GM18526 (cell line): Measurements from ENCODE around the gene LHFPL2.

ENCODE experiments used
- POLR2A ChIP-seq: IDR thresholded peaks from 3 replicates; pipeline ENCODE4 v1.6.1; 2011; ENCODE audit not compliant: insufficient read length; ENCODE audit errors: extremely low read depth

Gene LHFPL2

DNA sequence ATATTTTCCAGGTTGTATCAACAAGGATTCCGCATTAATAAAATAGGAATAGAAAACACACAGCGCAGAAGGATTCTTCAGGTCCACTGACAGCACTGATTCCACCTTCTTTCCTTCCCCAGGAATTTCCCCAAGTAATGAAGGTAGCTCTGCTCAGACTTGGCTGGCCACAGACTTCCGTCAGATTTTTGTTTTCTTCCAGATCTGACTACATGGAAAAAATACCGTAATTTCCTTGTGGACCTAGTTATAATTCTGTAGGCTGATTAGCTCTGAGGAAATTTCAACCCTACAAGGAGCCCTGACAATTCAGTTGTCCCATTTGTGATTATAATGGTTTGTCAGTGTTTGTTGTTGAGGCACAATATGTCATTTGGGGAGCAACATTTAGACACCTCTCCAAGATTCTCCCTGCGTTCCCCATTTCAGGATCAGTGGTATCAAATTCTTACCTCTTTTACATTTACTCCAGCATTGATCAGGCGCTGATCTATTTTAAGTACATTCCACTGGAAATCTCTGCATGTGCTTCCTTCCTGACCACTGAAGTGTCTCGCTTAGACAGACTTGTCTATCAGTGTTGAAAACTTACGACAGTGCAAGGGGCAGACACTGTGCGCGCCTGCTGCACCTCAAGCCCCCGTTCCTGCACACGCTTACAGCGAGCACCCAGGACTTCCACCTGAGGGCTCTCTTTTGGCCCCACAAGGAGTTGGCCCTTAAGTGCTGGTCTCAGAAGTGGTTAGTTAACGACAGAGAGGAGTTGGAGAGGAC is 94.8 kb downstream of the LHFPL2 start:
- TF ChIP-seq POLR2A = no peak

DNA sequence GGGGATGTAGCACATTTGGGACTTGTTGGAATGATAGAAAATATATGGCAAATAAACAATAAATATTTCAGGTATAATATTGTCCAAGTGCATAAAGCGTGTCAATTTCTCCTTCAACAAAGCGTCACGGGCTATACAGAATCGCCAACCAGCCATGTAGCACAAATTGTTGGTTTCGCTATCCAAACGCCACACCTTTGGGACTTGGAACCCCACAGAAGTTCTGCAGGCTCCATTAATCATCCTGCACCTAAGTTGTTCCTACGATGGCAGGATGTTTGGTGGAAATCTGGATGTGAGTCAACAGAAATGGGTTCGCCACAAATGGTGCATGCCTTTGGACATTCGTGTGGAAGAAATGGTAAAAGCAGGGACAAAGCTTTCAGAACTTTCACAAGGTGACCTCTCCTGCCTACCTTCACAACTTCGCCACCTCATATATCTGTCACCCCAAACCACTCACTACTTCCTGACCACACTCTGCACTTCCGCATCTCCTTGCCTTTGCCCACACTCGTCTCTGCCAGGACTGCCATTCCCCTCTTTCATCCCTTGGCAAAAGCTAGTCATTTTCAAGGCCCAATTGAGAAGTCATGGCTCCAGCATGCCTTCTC is 95.7 kb downstream of the LHFPL2 start:
- TF ChIP-seq POLR2A = no peak

DNA sequence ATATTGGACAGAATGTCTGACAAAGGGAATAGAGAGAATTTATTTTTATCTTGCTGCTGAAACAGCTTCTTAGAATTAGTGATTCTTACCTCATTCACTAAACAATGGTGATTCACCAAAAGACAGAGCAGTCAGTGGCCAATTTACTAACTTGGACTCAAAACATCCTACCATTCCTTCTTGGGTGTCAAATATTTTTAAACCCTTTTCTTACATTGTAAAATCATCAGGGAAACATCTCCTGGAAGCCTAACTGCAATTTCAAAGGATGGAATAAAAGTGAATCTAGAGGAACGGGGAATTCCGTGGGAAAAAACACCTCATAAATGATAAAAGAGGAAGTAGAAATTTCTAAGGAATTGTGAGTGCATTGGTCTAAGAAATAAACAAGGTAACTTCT is 97.7 kb downstream of the LHFPL2 start:
- no peak for TF ChIP-seq POLR2A

DNA sequence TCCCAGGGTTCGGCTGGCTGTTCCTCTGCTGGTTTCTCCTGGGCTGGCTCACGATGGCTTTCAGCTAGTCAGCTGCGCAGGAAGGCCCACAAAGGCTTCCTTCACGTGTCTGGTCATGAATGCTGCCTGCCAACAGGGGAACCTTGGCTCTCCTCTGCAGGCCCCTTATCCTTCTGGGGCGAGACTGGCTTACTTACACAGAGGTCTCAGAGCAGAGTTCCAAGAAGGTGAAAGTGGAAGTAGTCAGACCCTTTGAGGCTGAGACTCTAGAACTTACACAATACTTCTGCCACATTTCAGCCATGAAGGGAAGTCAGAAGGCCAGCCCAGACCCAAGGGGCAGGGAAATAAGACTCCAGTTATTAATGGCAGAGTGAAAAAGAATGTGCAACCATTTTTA is 99.5 kb downstream of the LHFPL2 start:
- TF ChIP-seq POLR2A = no peak

DNA sequence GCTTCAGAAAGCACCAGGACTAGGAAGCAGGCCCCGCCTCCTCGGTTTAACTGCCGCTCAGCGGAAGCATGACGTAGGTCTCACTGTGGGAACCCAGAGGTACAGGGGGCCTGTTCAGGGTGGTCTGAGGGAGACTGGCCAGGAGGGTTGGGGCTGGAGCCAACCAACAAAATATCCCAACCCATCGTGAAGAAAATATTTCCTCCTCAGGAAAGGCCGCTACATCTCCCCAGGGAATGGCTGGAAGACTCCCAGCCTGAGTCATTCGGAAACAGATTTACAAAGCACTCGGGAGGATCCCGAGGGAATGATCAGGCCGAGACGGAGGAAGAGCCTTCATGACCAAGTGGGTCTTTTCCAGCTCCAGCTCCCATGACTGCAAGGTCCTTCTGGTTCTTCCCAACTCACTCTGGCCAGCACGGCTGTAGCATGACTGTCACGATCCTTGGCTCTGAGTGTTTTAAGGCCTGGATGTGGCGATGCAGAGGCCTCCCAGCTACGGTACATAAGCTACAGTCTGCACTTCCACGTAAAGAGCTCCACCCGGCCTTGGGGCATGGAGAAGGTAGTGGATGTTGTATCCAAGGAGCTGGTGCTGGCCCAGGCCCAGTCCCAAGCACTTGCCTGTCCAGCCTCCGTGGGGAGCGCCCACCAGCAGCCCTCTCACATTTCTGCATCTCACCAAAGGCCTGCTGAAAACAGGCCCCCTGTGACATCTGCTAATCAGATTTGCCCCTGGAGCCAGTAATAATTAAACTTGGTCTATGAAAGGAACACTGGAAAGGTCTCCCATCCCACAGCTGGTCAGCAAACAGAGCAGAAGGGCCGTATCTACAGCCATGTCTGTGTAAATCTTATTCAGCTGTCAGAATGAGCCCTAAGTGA is 100.6 kb downstream of the LHFPL2 start:
- TF ChIP-seq POLR2A = no peak

DNA sequence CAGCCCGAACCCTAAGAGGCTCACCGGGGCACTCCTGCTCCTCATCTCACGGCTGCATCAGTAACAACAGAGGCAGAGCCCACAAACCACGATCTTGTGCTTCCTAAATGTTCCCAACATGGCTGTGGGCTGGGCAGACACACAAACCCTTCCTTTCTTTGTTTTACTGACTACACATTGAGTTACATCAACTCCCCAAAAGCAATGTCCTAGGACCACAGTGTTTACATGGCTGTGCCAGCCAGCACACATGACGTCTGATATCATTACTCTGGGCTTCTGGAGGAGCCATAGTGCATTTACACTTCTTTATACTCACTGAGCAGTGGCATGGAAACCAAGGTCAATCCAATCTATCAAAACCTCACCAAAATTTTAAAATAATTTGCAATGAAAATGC is 101.4 kb downstream of the LHFPL2 start:
- no peak for TF ChIP-seq POLR2A

DNA sequence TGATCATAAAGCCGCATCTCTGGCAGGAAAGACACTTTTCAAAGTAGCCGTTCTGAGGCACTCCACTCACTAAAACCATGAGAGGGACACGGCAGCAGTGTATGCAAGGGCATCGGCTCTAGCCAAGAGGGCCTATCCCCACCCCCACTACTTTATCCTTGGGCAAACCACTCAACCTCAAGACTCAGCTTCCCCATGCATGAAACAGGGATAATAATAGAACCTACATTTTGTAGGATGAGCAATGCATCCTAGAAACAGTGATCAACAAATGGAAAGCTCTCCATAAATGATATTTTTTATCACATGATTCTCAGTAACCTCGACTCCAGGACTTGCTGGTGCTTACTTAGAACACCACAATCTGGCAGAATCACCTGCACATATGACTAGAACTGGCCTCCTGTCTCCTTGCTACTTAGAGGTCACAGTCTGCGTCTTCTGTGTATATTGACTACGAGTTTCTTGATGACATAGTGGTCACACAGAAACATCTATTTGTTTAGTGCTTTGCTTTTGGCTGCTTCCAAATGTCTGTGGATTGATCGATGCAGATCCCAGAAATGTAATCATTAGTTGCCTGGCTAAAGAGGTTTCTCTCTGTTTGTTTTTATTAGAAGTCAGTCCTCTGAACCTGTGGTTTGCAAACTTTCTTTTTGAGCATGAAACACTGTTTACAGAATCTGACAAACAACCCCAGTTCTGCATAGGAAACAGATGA is 102.1 kb downstream of the LHFPL2 start:
- no peak for TF ChIP-seq POLR2A

DNA sequence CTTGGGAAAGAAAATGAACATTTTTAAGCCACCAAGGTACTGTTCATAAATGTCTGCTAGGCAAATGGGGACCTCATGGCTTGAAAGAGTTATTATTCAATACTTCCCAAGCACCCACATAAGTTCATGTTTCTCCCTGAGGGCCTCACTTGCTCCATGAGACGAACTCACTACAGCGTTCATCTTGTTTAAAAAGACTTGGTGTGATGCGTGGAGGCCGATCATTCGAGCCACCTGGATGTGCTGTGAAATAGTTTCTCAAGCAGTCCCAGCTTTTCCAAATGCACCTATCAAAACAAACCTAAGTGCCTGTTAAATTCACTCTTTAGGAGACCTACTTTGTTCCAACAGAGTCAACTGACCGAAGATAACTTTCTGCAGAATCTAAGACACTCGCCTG is 103.2 kb downstream of the LHFPL2 start:
- TF ChIP-seq POLR2A = no peak

DNA sequence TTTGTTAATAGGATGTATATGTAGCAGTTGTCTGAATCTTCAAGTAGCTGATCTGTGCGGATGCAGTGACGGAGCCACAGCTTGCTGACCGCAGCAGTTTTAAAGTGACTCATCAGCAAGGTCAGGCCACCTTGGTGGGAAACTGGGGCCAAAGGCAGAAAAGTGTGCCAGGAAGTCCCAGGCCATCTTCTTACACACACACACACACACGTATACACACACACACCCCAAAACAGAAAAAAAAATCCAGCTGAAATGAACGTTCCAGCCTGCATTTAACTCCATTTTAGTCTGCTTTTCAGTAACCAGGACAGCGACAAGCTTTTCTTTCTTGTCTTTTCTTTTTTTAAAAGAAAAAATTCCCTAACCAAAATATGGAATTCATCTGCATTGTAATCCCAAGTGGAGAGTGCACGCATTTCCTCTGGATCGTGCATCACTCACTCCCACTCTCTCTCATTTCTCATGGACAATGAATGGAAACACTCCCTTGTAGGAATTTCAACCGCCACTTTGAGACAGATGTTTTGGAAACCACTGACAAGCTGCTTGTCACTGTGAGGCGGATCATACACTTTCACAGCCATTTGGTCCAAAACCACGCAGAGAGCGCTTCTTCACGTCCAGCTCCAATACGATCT is 103.9 kb downstream of the LHFPL2 start:
- TF ChIP-seq POLR2A = no peak

DNA sequence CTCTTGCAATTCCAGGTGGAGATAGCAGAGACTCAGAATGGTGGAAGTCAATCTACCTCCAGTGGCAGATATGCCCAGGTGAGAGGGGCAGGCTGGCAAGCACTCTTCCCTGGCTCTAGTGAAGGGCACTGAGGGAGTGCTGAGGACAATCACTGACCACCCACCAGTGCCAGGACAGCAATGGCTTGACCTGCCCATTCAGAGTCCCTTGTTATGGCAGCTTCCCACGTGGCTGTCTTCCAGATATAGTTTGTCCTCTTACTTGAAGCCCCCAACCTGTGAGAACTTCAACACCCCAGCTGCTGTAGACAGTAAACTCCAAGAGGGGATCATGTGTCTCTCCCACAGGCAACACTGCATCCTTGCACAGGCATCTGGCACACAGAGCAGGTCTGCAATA is 104.7 kb downstream of the LHFPL2 start:
- TF ChIP-seq POLR2A = no peak

DNA sequence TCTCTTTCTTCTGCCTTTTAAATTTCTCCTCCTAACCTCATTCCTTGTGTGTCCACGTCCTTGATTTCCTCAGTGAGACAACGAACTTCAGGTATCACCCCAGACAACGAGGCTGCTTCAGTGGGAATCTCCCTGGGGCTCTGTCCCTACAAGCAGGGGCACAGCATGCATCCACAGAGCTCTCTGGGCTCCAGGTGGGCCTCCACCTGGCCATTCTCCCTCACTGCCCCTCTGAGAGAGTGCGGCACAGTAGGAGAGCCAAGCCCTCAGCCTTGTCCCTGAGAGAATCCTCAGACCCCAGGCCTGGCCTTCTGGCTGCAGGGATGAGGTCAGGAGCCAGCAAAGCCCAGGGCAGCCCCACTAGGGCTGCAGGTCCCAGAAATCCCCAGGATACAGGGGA is 105.3 kb downstream of the LHFPL2 start:
- TF ChIP-seq POLR2A = no peak

DNA sequence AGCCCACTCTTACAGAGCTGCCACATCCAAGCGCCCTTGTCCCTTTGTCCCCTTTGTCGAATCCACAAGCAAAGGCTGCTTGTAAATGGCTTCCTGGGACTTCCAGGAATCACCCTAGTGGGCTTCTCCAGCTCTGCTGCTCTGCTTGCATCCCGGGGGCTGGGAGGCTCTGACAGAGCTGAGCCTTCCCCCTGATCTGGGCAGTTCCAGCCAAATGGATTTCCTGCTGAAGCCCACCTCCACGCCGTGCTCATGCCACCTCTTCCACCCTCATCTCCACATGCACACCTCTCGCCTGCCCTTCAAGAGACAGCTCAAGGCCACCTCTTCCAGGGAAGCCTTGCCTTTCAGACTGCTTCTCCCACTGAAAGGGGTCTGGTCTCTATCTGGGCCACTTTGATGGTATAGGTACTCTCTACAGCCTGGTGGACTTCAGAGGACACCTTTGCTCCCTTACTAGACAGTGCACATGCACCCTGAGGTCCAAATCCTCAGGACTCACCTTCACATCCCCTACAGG is 106.2 kb downstream of the LHFPL2 start:
- no peak for TF ChIP-seq POLR2A

DNA sequence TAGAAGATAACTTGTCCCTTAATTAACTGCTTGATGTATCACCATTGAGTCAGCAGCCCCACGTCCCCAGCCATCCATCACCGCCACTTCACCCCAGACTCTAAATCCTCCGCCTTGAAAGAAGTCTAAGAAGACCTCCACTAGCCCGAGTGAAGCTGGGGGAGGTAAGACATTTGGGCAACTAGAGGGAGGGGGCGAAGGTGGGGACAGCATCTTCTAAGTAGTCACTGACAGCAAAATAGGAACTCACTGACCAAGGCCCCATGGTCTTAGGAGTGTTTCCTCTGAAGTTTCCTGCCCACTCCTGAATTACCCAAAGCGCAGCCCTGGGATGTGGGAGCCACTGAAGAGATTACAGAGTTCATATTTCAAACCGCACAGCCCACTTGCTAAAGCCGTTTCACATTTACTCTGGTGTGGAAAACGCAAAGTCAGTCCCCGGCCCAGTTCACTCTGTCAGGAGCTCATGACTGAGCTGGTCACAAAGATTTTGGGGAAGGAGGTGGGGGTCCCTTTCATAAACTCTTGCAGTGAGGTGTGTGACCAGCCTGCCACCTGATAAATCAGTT is 107.4 kb downstream of the LHFPL2 start:
- no peak for TF ChIP-seq POLR2A

DNA sequence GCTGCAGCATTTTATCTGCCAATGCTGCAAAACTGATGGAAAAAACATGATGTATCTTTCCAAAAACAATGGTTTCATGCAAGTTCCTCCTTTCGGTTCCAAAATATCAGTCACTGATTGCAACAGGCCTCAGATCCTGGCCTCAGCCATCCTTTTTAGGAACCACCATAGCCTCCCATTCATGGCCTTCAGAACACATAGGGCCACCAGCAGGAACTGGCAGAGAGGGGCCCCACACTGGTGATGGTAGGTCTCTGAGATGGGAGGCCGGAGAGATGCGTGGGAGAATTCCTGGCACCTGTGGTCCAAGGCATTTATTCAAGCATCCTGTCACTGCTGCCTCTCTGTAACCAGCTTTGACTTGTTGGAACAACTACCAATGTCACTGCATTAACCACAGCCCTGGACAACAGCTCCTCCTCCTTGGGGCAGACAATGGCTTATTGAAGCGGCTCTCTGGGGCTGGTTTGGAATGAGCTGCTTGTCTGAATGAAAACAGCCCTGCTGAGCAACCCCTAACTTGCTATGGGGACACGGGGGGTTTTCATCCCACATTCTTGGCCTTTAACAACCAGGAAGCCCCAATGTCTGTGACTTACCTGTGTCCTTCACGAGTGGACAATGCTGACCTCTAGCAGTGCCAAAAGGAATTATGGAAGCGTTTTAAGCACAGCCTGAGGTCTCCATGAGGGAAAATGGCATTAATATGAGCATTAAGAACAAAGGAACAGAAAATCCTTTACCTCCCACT is 108.1 kb downstream of the LHFPL2 start:
- no peak for TF ChIP-seq POLR2A

DNA sequence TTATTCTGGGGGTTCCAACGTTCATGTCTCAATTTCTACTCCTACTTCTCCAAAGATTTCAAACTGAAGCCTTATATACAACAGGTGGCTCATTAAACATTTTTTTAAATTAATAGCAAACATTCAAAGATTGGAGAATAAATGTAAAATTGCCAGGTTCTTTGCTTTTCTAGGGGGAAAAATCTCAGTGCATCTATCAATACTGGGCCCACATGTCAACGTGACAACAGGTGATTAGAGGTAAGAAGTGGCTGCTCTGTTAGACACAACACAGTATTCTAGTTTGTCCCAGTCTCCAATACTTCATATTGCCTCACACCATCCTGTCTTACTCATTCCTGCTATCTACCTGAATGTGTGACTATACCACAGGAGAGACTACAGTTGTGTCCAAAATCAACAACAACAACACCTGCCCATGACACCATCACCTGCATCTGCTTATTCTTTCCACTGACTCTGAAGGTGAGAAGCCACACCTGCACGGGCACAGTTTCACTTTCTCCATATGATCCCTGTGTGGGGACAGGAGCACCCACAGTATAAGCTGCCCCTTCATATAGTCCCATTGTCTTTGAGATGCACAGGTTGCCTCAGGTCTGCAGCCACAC is 110.2 kb downstream of the LHFPL2 start:
- TF ChIP-seq POLR2A = no peak
